ENCODE measurements around the gene HDAC5.
"Not testable (repeated sequence)": the region's sequence is repeated elsewhere in the genome, so short reads cannot be mapped to it uniquely, and the experiment has no call there.

DNA sequence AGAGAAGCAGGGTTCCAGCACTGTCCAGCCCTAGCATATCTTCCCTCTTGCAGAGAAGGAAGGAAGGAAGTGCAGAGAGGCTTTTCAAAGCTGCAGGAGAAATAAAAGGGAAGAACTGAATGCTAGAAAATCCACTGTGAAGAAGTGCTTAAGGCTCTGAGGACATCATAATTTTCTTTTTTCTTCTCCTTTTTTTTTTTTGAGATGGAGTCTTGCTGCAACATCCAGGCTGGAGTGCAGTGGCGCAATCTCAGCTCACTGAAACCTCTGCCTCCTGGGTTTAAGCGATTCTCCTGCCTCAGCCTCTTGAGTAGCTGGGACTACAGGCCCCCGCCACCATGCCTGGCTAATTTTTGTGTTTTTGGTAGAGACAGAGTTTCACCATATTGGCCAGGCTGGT is 25.6 kb upstream of the HDAC5 start:
- TF ChIP-seq, protein P1, sequence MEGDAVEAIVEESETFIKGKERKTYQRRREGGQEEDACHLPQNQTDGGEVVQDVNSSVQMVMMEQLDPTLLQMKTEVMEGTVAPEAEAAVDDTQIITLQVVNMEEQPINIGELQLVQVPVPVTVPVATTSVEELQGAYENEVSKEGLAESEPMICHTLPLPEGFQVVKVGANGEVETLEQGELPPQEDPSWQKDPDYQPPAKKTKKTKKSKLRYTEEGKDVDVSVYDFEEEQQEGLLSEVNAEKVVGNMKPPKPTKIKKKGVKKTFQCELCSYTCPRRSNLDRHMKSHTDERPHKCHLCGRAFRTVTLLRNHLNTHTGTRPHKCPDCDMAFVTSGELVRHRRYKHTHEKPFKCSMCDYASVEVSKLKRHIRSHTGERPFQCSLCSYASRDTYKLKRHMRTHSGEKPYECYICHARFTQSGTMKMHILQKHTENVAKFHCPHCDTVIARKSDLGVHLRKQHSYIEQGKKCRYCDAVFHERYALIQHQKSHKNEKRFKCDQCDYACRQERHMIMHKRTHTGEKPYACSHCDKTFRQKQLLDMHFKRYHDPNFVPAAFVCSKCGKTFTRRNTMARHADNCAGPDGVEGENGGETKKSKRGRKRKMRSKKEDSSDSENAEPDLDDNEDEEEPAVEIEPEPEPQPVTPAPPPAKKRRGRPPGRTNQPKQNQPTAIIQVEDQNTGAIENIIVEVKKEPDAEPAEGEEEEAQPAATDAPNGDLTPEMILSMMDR (IDR thresholded peaks at IDR 0.05; ENCODE audit: low read length) = not testable (repeated sequence)
- TF ChIP-seq EZH2 (IDR thresholded peaks at IDR 0.05; ENCODE audit: borderline replicate concordance, low read length) = not testable (repeated sequence)

Measured in OCI-LY1 (cell line).